ENCODE measurements around the gene RAE1. TPM values are rescaled to one million over a fixed set of nuclear protein-coding genes. Genes with fewer than 3 reads are reported as not detected.

Gene RAE1
- total and polyA plus RNA-seq, 2 donors (not counting 3 experiments of a cell fraction or from before 2014, with no cell fraction given), result 34.1 to 55.8 TPM

- H2AFZ ChIP-seq (ENCODE audit: low read depth, low read length), result no peak overlapping the region
- H3K4me1 ChIP-seq (ENCODE audit: control insufficient read depth, extremely low read depth, insufficient read depth, low read length), result no peaks in the 10 kb centered on the region
- no peaks in the 10 kb centered on the region for H3K36me3 ChIP-seq (ENCODE audit: control insufficient read depth in 2 of 2, extremely low read depth in 1 of 2, insufficient read depth in 2 of 2, low read length in 2 of 2)
- FAIRE-seq (no peak), DNase-seq (ENCODE audit: low read depth, low spot score) (no peak)
- H4K20me1 ChIP-seq (replicated peaks; ENCODE audit: control insufficient read depth, extremely low read depth, insufficient read depth, low read length), result no peaks in the 10 kb centered on the region
- H3K27me3 ChIP-seq (ENCODE audit: control insufficient read depth in 2 of 2, insufficient read depth in 2 of 2, low read length in 2 of 2), result no peaks in the 10 kb centered on the region
- H3K4me2 ChIP-seq (ENCODE audit: insufficient read depth, low read length), result no peak overlapping the region
- no peak overlapping the region for H3K27ac ChIP-seq (ENCODE audit: insufficient read depth, low read depth, low read length)
- H3K4me3 ChIP-seq (replicated peaks in 1 of 3; ENCODE audit: insufficient read depth in 1 of 3, low read depth in 1 of 3, low read length in 3 of 3), result no peak overlapping the region
- intact Hi-C loops (cut with micrococcal nuclease) (no loop called here), dilution Hi-C loops (cut with MboI; ENCODE audit: extremely low pct_ligation_motif_present, low sequenced_read_pairs) (no loop called here)
- no peaks in the 10 kb centered on the region for H3K9me3 ChIP-seq (replicated peaks; ENCODE audit: control insufficient read depth, insufficient read depth, low read length)
- no peak overlapping the region for H3K9ac ChIP-seq (replicated peaks; ENCODE audit: extremely low read depth, insufficient read depth, low read length)
- H3K79me2 ChIP-seq (ENCODE audit: control insufficient read depth, insufficient read depth, low read length), result no peaks in the 10 kb centered on the region
- BruUV-seq (replicated peaks), result no TSS peak
- ChIA-PET POLR2A (no interaction called here), CTCF (no interaction called here)
- no peaks in the 10 kb centered on the region for H3K9me1 ChIP-seq (replicated peaks; ENCODE audit: control insufficient read depth, extremely low read depth, insufficient read depth, low read length)
- no peak for TF ChIP-seq GATA2 (IDR thresholded peaks at IDR 0.05; ENCODE audit: insufficient read depth, insufficient read length, low read depth, low read length)
- no peak for TF ChIP-seq JUN (IDR thresholded peaks at IDR 0.05; ENCODE audit: borderline replicate concordance, insufficient read depth, insufficient read length, low read depth)
- TF ChIP-seq MYC (IDR thresholded peaks at IDR 0.05; ENCODE audit: low read depth, low read length), result no peak
- no peak for TF ChIP-seq POLR2AphosphoS5 (IDR thresholded peaks at IDR 0.05; ENCODE audit: insufficient read depth, low read depth, low read length)
- no peak for TF ChIP-seq CTCF (IDR thresholded peaks at IDR 0.05; ENCODE audit: extremely low read depth in 1 of 2, insufficient read depth in 1 of 2, low read depth in 1 of 2, low read length in 2 of 2)
- TF ChIP-seq, protein P1, sequence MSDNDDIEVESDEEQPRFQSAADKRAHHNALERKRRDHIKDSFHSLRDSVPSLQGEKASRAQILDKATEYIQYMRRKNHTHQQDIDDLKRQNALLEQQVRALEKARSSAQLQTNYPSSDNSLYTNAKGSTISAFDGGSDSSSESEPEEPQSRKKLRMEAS (IDR thresholded peaks at IDR 0.05; ENCODE audit: insufficient read depth, insufficient read length), result no peak
- TF ChIP-seq EZH2 (IDR thresholded peaks at IDR 0.05; ENCODE audit: borderline replicate concordance, low read depth, low read length, severe bottlenecking), result no peak
- no peak for TF ChIP-seq FOS (IDR thresholded peaks at IDR 0.05; ENCODE audit: borderline replicate concordance, insufficient read depth, low read length)
- TF ChIP-seq POLR2A (IDR thresholded peaks at IDR 0.05; ENCODE audit: low read depth, low read length), result no peak
Measured at GRCh38 chr20:57422254-57422653, 71.2 kb downstream of the RAE1 start.
